ENCODE data around the gene ZMIZ1.

The ZMIZ1 gene

GRCh38 chr10:79038841-79039201 lies 29.9 kb upstream of the ZMIZ1 start:
- Histone ChIP-seq H3K4me3 (ENCODE audit: low read depth, low read length) (no peak overlapping the region), H3K4me1 (no peaks in the 10 kb centered on the region), H3K27me3 (no peaks in the 10 kb centered on the region), H3K36me3 (no peaks in the 10 kb centered on the region), H3K9me3 (no peaks in the 10 kb centered on the region)
- TF ChIP-seq CTCF (IDR thresholded peaks at IDR 0.05; ENCODE audit: low read depth, low read length) = no peak
- DNase-seq = no peak

GRCh38 chr10:79042639-79043411 lies 25.9 kb upstream of the ZMIZ1 start:
- H3K4me1 ChIP-seq = peaks cover 6% of the 10 kb centered on the region
- no peak for TF ChIP-seq CTCF (IDR thresholded peaks at IDR 0.05; ENCODE audit: low read depth, low read length)
- H3K9me3 ChIP-seq = no peaks in the 10 kb centered on the region
- no peak for DNase-seq
- no peak overlapping the region for H3K4me3 ChIP-seq (ENCODE audit: low read depth, low read length)
- no peaks in the 10 kb centered on the region for H3K36me3 ChIP-seq
- H3K27me3 ChIP-seq = no peaks in the 10 kb centered on the region

GRCh38 chr10:79044036-79044632 lies 24.6 kb upstream of the ZMIZ1 start:
- H3K4me3 ChIP-seq (ENCODE audit: low read depth, low read length) = no peak overlapping the region
- H3K27me3 ChIP-seq = no peaks in the 10 kb centered on the region
- no peak for TF ChIP-seq CTCF (IDR thresholded peaks at IDR 0.05; ENCODE audit: low read depth, low read length)
- H3K9me3 ChIP-seq = no peaks in the 10 kb centered on the region
- DNase-seq = no peak
- H3K36me3 ChIP-seq = no peaks in the 10 kb centered on the region
- H3K4me1 ChIP-seq = peaks cover 18% of the 10 kb centered on the region

GRCh38 chr10:79044846-79045245 lies 23.9 kb upstream of the ZMIZ1 start:
- no peaks in the 10 kb centered on the region for H3K9me3 ChIP-seq
- TF ChIP-seq CTCF (IDR thresholded peaks at IDR 0.05; ENCODE audit: low read depth, low read length) = no peak
- no peak for DNase-seq
- no peak overlapping the region for H3K4me3 ChIP-seq (ENCODE audit: low read depth, low read length)
- H3K27me3 ChIP-seq = no peaks in the 10 kb centered on the region
- peaks cover 21% of the 10 kb centered on the region for H3K4me1 ChIP-seq
- no peaks in the 10 kb centered on the region for H3K36me3 ChIP-seq

GRCh38 chr10:79045566-79046175 lies 23.1 kb upstream of the ZMIZ1 start:
- H3K4me1 ChIP-seq = peaks cover 29% of the 10 kb centered on the region
- no peak for DNase-seq
- H3K4me3 ChIP-seq (ENCODE audit: low read depth, low read length) = no peak overlapping the region
- TF ChIP-seq CTCF (IDR thresholded peaks at IDR 0.05; ENCODE audit: low read depth, low read length) = no peak
- no peaks in the 10 kb centered on the region for H3K9me3 ChIP-seq
- no peaks in the 10 kb centered on the region for H3K27me3 ChIP-seq
- no peaks in the 10 kb centered on the region for H3K36me3 ChIP-seq

- Histone ChIP-seq H3K27me3 (no peaks in the 10 kb centered on the region), H3K4me1 (peaks cover 32% of the 10 kb centered on the region), H3K9me3 (no peaks in the 10 kb centered on the region), H3K36me3 (no peaks in the 10 kb centered on the region), H3K4me3 (ENCODE audit: low read depth, low read length) (no peak overlapping the region)
- TF ChIP-seq CTCF (IDR thresholded peaks at IDR 0.05; ENCODE audit: low read depth, low read length) = no peak
- DNase-seq = no peak
Measured at GRCh38 chr10:79046326-79046725, 22.4 kb upstream of the ZMIZ1 start.
